ENCODE measurements around the gene ZFP14.
"Not testable (repeated sequence)": the region's sequence is repeated elsewhere in the genome, so short reads cannot be mapped to it uniquely, and the experiment has no call there.

ZFP14 gene

GRCh38 chr19:36330216-36330615 lies 48.8 kb downstream of the ZFP14 start:
- DNase-seq (ENCODE audit: low read depth) = no peak

DNA sequence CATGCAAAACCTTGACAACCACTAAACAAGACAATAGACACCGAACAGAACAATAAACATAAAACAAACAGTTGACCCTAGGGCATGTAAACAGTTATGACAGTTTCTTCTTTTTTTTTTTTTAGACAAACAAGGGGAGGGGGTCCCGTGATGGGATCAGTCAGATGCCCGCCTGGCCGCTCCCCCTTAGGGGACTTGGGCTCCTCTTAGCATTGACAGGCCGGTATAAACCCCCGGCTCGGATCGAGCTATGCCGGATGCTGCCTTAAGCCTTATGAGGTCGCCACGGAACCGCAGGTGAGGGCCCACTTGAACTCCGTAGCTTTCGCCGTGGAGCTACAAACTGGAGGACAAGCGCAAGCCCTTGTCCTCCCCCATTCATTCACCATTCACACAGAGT lies 49.5 kb downstream of the ZFP14 start:
- not testable (repeated sequence) for DNase-seq (ENCODE audit: low read depth)

DNA sequence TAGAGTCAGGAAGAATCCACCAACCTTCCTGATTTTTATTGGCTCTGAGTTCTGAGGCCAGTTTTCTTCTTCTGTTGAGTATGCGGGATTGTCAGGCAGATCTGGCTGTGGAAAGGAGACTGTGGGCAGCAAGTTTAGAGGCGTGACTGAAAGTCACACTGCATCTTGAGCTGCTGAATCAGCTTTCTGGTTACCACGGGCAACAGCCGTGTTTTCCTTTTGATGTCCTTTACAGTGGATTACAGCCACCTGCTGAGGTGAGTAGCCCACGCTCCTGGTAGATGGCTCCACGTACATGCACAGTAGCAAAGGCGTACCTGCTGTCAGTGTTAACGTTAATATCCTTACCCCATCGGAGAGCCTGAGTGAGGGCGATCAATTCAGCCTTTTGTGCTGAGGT lies 52.4 kb downstream of the ZFP14 start:
- DNase-seq (ENCODE audit: low read depth) = not testable (repeated sequence)

DNA sequence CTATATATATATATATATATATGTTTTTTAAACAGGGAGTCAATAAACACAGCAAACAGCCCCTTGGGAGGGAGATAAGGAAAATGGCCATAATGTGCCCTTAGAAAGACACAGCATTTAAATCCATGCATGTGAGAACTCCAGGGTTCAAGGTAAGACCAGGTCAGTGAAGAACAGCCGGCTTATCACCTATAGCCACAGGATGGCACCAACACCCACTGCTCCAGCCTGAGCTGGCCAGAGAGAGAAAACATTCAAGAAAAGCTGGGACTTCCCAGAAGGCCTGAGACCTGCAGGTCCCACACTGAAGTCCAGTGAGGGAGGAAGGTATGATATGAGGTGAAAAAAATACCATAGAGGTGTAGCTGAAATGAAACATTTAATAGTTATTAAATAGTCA lies 63.8 kb downstream of the ZFP14 start:
- DNase-seq (ENCODE audit: low read depth) = not testable (repeated sequence)

- not testable (repeated sequence) for DNase-seq (ENCODE audit: low read depth)
Observed at GRCh38 chr19:36314053-36314452, 64.9 kb downstream of the ZFP14 start.

DNA sequence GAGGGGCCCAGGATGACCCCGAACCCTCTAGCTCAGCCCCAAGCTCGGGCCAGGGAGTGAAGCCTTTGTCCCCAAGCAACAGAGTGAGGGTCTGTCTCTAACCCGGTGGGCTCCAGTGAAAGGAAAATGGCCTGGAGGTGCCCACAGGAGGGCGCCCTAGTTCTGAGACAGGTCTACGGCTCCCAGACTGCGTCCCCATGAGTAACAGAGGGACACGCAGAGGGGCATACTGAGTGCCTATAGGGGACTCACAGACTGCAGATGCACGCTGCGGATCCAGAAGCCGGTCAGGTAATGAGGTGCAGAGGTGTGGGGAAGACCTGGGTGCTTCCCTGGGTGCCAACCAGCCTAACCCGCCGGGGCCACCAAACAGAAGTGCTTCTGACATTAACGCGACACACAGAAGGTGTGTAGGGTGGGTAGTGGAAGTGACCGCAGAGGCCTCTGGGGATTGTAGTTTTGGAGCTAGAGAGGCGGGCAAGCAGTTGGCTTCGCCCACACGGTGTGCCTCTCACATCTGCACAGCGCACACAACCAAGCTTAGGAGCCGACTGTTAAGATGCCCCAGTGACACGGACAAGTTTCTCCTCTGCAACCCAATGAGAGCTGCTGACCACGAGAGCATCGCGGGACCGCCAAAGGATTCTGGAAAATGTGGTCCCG lies 67.8 kb downstream of the ZFP14 start:
- DNase-seq (ENCODE audit: low read depth) = not testable (repeated sequence)

DNA sequence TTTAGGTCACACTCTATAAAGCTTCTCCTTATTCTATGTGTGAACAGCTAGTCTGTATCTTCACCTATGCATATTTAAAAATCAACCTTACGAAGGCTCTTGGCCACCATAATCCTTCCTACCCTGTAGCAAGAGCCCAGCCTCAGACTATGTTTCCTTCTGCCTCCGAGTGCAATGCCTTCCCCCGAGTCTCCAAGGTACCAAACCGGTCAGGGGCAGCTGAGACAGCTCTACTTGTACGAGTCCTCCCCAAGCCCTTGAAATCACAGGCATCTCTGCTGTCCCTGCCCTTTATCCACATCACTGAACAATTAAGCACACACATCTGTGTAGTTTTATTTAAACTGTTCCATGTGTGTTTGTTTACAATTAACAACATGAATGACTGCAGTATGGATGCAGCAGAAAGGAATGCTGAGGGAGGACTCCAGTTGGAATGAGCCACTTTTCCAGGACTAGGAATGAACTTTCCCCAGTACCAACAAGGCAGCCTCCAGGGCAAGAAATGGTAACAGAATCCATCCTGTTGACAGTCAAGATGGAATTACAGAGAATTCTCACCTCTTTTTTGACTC lies 68.5 kb downstream of the ZFP14 start:
- peak; percentile 6 for DNase-seq (ENCODE audit: low read depth)

DNA sequence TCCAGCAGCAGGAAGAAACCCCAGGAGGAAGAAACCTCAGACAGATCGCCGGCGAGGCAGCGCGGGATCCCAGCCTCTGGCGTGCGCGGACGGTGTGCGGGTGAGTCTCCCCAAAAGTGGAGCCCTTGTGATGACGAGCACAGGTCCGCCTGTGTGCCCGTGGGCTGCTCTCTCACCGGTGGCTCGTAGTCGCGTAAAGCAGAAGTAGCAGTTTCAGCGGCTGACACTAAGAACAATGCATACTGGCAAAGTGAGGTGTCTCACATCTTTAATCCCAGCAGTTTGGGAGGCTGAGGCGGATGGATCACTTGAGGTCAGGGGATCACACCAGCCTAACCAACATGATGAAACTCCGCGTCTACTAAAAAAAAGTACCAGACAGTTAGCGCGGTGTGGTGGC lies 69.2 kb downstream of the ZFP14 start:
- DNase-seq (ENCODE audit: low read depth) = not testable (repeated sequence)

DNA sequence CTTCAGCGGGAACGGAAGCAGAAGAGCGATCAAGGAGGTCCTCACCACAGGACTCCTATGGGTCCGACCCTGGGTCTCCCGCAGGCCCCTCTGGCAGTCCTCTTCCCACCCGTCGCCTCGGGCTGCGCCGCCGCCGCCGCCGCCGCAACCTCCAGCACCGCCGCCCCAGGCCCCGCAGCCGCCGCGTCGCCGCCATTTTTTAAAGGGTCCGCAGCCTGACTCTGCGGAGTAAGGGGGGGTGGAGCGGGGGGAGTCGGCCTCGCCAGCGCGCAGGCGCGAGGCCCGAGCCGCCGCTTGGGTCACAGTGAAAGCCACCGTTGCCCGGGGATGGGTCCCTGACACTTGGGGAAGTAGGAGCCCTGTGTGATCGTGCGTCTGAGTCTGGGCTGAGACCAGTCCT lies 69.7 kb downstream of the ZFP14 start:
- DNase-seq (ENCODE audit: low read depth) = not testable (repeated sequence)

DNA sequence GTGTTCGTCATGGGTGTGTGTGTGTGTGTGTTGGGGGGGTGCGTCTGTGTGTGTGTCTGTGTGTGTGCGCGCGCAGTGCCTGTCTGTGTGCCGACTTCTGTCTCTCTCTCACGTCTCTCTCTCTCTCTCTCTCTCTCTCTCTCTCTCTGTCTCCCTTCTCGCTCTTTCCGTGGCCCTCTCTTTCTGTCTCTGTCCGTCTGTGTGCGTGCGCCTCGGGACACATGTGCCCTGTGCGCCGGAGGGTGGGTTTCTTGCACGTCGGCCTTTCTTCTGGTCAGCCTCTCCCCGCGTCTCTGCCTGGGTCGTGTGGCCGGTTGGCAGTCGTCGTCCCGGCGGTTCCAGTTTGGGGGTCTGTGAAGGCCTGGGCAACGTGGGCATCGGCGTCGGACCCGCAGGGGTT lies 86.7 kb downstream of the ZFP14 start:
- DNase-seq (ENCODE audit: low read depth) = not testable (repeated sequence)

Measured in ELR (cell line).